HEK293 (cell line): ENCODE measurements around the gene ATP13A2.

Experiments used
- MZF1 ChIP-seq: fragments of 450-650 bp; formaldehyde crosslinking; IDR thresholded peaks from 2 replicates; pipeline ENCODE4 v1.5.1; 2017; ENCODE audit warnings: missing biosample characterization, missing genetic modification characterization, borderline replicate concordance
- TCF7L2 ChIP-seq: IDR thresholded peaks from 2 replicates; pipeline ENCODE4 v1.6.1; 2011; ENCODE audit warnings: low read depth, mild to moderate bottlenecking, inconsistent platforms, low read length, moderate library complexity, borderline replicate concordance
- ZNF146 ChIP-seq: fragments of 450-650 bp; formaldehyde crosslinking; IDR thresholded peaks from 2 replicates; pipeline ENCODE4 v1.5.1; 2016; ENCODE audit warnings: missing biosample characterization, missing genetic modification characterization
- ZNF23 ChIP-seq: fragments of 450-650 bp; formaldehyde crosslinking; IDR thresholded peaks from 2 replicates; pipeline ENCODE4 v1.5.1; 2016; ENCODE audit warnings: missing biosample characterization, missing genetic modification characterization, borderline replicate concordance
- ZNF510 ChIP-seq: fragments of 450-650 bp; formaldehyde crosslinking; IDR thresholded peaks from 2 replicates; pipeline ENCODE4 v1.5.1; 2018; ENCODE audit warnings: mild to moderate bottlenecking, missing genetic modification characterization, missing biosample characterization; ENCODE audit not compliant: insufficient replicate concordance
- ZNF530 ChIP-seq: fragments of 450-650 bp; formaldehyde crosslinking; IDR thresholded peaks from 2 replicates; pipeline ENCODE4 v1.5.1; 2016; ENCODE audit warnings: low read depth, missing biosample characterization, missing genetic modification characterization
- ZNF558 ChIP-seq: fragments of 450-650 bp; formaldehyde crosslinking; IDR thresholded peaks from 2 replicates; pipeline ENCODE4 v1.5.1; 2016; ENCODE audit warnings: missing biosample characterization, missing genetic modification characterization
- ZNF747 ChIP-seq: fragments of 450-650 bp; formaldehyde crosslinking; IDR thresholded peaks from 2 replicates; pipeline ENCODE4 v1.5.1; 2016; ENCODE audit warnings: missing biosample characterization, missing genetic modification characterization
- ZNF792 ChIP-seq: fragments of 450-650 bp; formaldehyde crosslinking; IDR thresholded peaks from 2 replicates; pipeline ENCODE4 v1.5.1; 2016; ENCODE audit warnings: missing biosample characterization, missing genetic modification characterization
- TF ChIP-seq, protein P1 (sequence below): fragments of 450-650 bp; formaldehyde crosslinking; IDR thresholded peaks from 2 replicates; pipeline ENCODE4 v1.5.1; 2016; ENCODE audit warnings: missing biosample characterization, missing genetic modification characterization

DNA sequence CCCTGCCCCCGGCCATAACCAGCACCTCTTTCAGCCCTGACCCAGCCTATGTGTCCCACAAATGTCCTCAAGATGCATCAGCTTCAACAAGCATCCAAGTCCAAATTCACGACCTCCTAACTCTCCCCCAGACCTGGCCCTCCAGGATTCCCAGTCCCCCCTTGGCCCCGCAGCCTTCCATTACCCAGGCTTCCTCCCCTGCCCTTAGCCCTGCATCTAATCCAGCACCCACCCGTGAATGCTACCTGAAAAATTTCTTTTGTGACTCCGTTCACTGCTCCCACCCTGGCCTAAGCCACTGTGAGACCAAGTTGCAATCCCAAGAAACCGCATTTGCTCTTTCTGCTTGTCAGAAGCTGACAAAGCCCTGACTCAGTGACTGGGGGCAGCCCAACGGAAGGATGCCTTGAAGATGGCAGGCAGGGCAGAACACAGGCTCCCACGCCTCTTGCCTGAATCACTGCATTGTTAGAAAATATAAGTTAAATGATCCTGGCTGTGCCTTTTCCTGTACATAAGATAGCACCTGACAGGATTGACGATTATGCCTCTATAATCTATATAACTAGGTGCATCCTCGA is 30.4 kb downstream of the ATP13A2 start:
- TF ChIP-seq, protein P1, sequence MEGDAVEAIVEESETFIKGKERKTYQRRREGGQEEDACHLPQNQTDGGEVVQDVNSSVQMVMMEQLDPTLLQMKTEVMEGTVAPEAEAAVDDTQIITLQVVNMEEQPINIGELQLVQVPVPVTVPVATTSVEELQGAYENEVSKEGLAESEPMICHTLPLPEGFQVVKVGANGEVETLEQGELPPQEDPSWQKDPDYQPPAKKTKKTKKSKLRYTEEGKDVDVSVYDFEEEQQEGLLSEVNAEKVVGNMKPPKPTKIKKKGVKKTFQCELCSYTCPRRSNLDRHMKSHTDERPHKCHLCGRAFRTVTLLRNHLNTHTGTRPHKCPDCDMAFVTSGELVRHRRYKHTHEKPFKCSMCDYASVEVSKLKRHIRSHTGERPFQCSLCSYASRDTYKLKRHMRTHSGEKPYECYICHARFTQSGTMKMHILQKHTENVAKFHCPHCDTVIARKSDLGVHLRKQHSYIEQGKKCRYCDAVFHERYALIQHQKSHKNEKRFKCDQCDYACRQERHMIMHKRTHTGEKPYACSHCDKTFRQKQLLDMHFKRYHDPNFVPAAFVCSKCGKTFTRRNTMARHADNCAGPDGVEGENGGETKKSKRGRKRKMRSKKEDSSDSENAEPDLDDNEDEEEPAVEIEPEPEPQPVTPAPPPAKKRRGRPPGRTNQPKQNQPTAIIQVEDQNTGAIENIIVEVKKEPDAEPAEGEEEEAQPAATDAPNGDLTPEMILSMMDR (tag by site-specific recombination): no peak
- no peak for TF ChIP-seq MZF1 (tag by site-specific recombination)
- no peak for TF ChIP-seq ZNF23 (tag by site-specific recombination)
- no peak for TF ChIP-seq ZNF530 (tag by site-specific recombination)
- no peak for TF ChIP-seq ZNF792 (tag by site-specific recombination)
- no peak for TF ChIP-seq ZNF510 (tag by site-specific recombination)
- TF ChIP-seq ZNF747 (tag by site-specific recombination): no peak
- no peak for TF ChIP-seq TCF7L2
- TF ChIP-seq ZNF146: no peak
- TF ChIP-seq ZNF558: no peak
